HepG2 (cell line): Measurements from ENCODE around the gene CCBE1. TPM values are rescaled to one million over a fixed set of nuclear protein-coding genes. Genes with fewer than 3 reads are reported as not detected.

Experiments
- ATAC-seq: fragments of 200-7000 bp; cut with Tn5 transposase; 3 replicates; pipeline ENCODE4 v1.9.1; 2020; ENCODE audit warnings: mild to moderate bottlenecking, moderate library complexity
- BruUV-seq: library from RNA; stranded (reverse); fragments of 400-500 nt; replicated peaks from 2 replicates; lab custom pipeline; 2021; lab: Mats Ljungman, UMichigan
- CTCF ChIA-PET: fragments of 300-600 bp; formaldehyde crosslinking; extraction: SDS; loops from one replicate; lab custom pipeline; 2021; ENCODE audit warnings: low total read pairs, inconsistent platforms, low intra/inter-chr PET ratio; lab: Yijun Ruan, JAX
- POLR2A ChIA-PET: fragments of 350-600 bp; sonication (Branson Sonifier 250); formaldehyde crosslinking; loops from one replicate; lab custom pipeline; 2020; ENCODE audit warnings: antibody characterized with exemption, inconsistent platforms; lab: Yijun Ruan, JAX
- DNase-seq: peaks from one replicate; pipeline ENCODE4 v3.0.0-alpha.2; 2015; ENCODE audit warnings: low spot score
- FAIRE-seq: peaks from 3 replicates; lab custom pipeline; 2011; peaks lifted over from hg19 to GRCh38; lab: Jason Lieb, UNC
- H2AFZ ChIP-seq: one replicate; pipeline ENCODE4 v1.6.1; 2011; ENCODE audit warnings: low read length, inconsistent platforms
- H3K27ac ChIP-seq: fragments of 300-600 bp; 3 replicates; pipeline ENCODE4 v1.8.0; 2011; ENCODE audit warnings: mixed run types, mild to moderate bottlenecking, mixed read lengths, low read length, inconsistent platforms; ENCODE audit not compliant: insufficient read depth; ENCODE audit errors: extremely low read length
- H3K27me3 ChIP-seq, 2 experiments: fragments of 200-600 bp in 1 of 2; 2 replicates in 1 of 2; 3 replicates in 1 of 2; pipeline versions ENCODE4 v1.6.0 to v1.8.0; 2011; ENCODE audit warnings: low read length in 2 of 2, mild to moderate bottlenecking in 2 of 2, moderate library complexity in 2 of 2, inconsistent platforms in 1 of 2; ENCODE audit not compliant: insufficient read depth in 2 of 2, control insufficient read depth in 1 of 2
- H3K36me3 ChIP-seq, 2 experiments: fragments of 200-600 bp in 1 of 2; replicated peaks in 1 of 2; 2 replicates in 1 of 2; 3 replicates in 1 of 2; pipeline versions ENCODE4 v1.5.1 to v1.8.0; 2011; ENCODE audit warnings: low read length in 2 of 2, inconsistent platforms in 1 of 2; ENCODE audit not compliant: insufficient read depth in 2 of 2, control insufficient read depth in 1 of 2
- H3K4me1 ChIP-seq: 2 replicates; pipeline ENCODE4 v1.5.1; 2012; ENCODE audit warnings: low read length, inconsistent platforms; ENCODE audit not compliant: insufficient read depth
- H3K4me2 ChIP-seq: 2 replicates; pipeline ENCODE4 v1.6.0; 2011; ENCODE audit warnings: low read depth, low read length, inconsistent platforms
- H3K4me3 ChIP-seq, 3 experiments: fragments of 200-600 bp in 1 of 3; sonication (generic), shearing (Covaris generic) in 1 of 3; replicated peaks in 1 of 3; 2 replicates each; pipeline ENCODE4 v1.5.1; 2011 to 2016; ENCODE audit warnings: low read length in 3 of 3, inconsistent platforms in 2 of 3, low read depth in 2 of 3, mild to moderate bottlenecking in 2 of 3, control low read depth in 1 of 3, mixed read lengths in 1 of 3; ENCODE audit not compliant: insufficient read depth in 1 of 3
- H3K79me2 ChIP-seq: one replicate; pipeline ENCODE4 v1.6.1; 2011; ENCODE audit warnings: low read length, inconsistent platforms; ENCODE audit not compliant: insufficient read depth
- H3K9ac ChIP-seq: 2 replicates; pipeline ENCODE4 v1.6.0; 2011; ENCODE audit warnings: mild to moderate bottlenecking, low read depth, low read length, inconsistent platforms; ENCODE audit not compliant: insufficient read depth
- H3K9me3 ChIP-seq: 2 replicates; pipeline ENCODE4 v1.5.1; 2012; ENCODE audit warnings: mild to moderate bottlenecking, low read length
- H4K20me1 ChIP-seq: 2 replicates; pipeline ENCODE4 v1.6.0; 2011; ENCODE audit warnings: inconsistent platforms, mild to moderate bottlenecking, low read length, moderate library complexity; ENCODE audit not compliant: insufficient read depth
- ARHGAP35 ChIP-seq: sonication (generic); formaldehyde crosslinking; IDR thresholded peaks from 2 replicates; pipeline ENCODE4 v1.9.0; 2022; ENCODE audit warnings: mild to moderate bottlenecking, inconsistent platforms, moderate library complexity, missing genetic modification reagents, borderline replicate concordance
- KIAA2018 ChIP-seq: sonication (generic); formaldehyde crosslinking; IDR thresholded peaks from 2 replicates; pipeline ENCODE4 v1.5.0; 2020; ENCODE audit warnings: mild to moderate bottlenecking, missing genetic modification reagents, borderline replicate concordance
- MIER3 ChIP-seq: IDR thresholded peaks from 2 replicates; pipeline ENCODE4 v1.6.1; 2016; ENCODE audit warnings: missing compliant biosample characterization, borderline replicate concordance
- RFX3 ChIP-seq: IDR thresholded peaks from 2 replicates; pipeline ENCODE4 v1.6.1; 2016; ENCODE audit warnings: missing biosample characterization, missing genetic modification reagents
- ZFP36L2 ChIP-seq: sonication (generic); formaldehyde crosslinking; IDR thresholded peaks from 2 replicates; pipeline ENCODE4 v1.4.0; 2020; ENCODE audit warnings: missing genetic modification reagents
- ZNF713 ChIP-seq: sonication (generic); formaldehyde crosslinking; IDR thresholded peaks from 2 replicates; pipeline ENCODE4 v1.4.0; 2020; ENCODE audit warnings: mild to moderate bottlenecking, missing genetic modification reagents
- ZNF782 ChIP-seq: sonication (generic); formaldehyde crosslinking; IDR thresholded peaks from 2 replicates; pipeline ENCODE4 v1.4.0; 2020; ENCODE audit warnings: missing genetic modification reagents, mild to moderate bottlenecking, borderline replicate concordance
- WGBS: methylation state at CpG from one replicate; pipeline ENCODE4 v1.1.6; 2017; ENCODE audit warnings: low lambda C conversion rate; 5-methylcytosine and 5-hydroxymethylcytosine counted together
- in situ Hi-C: cut with HindIII; loops from 2 replicates; pipeline ENCODE4 v1.10.0; 2017; ENCODE audit warnings: low pct_unique_long_range_greater_than_20kb; ENCODE audit not compliant: extremely low pct_ligation_motif_present
- intact Hi-C: fragments of 100-400 bp; cut with micrococcal nuclease; formaldehyde crosslinking; loops from one replicate; pipeline ENCODE4 v1.10.0; 2022; ENCODE audit not compliant: unreplicated experiment
- polyA plus RNA-seq, 8 experiments: library from polyadenylated mRNA; depleted of rRNA in 3 of 8; stranded (reverse) in 7 of 8; unstranded in 1 of 8; fragments of >200 nt; fragmentation: Illumina TruSeq in 4 of 8; extraction: Trizol in 4 of 8; gene quantifications; 2 replicates each; pipeline versions ENCODE4 v1.2.1 to v1.2.3, GENCODE V29; 2011 to 2016; ENCODE audit warnings: low read depth in 4 of 8, missing spikeins in 1 of 8, mixed read lengths in 1 of 8; ENCODE audit not compliant: insufficient read depth in 1 of 8
- total RNA-seq, 5 experiments: library from RNA; depleted of rRNA; stranded (reverse); fragments of >200 nt; fragmentation: Illumina TruSeq; extraction: Trizol; gene quantifications; 2 replicates each; pipeline ENCODE4 v1.2.3, GENCODE V29; 2016; ENCODE audit warnings: low read depth in 1 of 5

CCBE1 gene
- total and polyA plus RNA-seq, 2 of the 13 experiments (the other 11 are each of a cell fraction or from before 2014, with no cell fraction given), result not detected

- ChIA-PET POLR2A (no interaction called here), CTCF (no interaction called here)
- H3K27ac ChIP-seq, result no peak overlapping the region
- 6% methylated on average over 2 of the region's 2 CpGs for WGBS
- no peak overlapping the region for H2AFZ ChIP-seq
- no peaks in the 10 kb centered on the region for H3K9me3 ChIP-seq
- no peaks in the 10 kb centered on the region for H3K36me3 ChIP-seq
- no peak for DNase-seq
- H3K4me3 ChIP-seq, result no peak overlapping the region
- no peak for FAIRE-seq
- no peaks in the 10 kb centered on the region for H3K79me2 ChIP-seq
- H3K9ac ChIP-seq, result no peak overlapping the region
- no peak overlapping the region for H3K4me2 ChIP-seq
- intact Hi-C loops, result no loop called here
- no TSS peak for BruUV-seq
- H4K20me1 ChIP-seq, result no peaks in the 10 kb centered on the region
- no peak for ATAC-seq
- in situ Hi-C loops, result no loop called here
- no peaks in the 10 kb centered on the region for H3K4me1 ChIP-seq
- TF ChIP-seq ZNF713 (CRISPR knock-in tag) (no peak), MIER3 (no peak), ZNF782 (CRISPR knock-in tag) (no peak), KIAA2018 (CRISPR knock-in tag) (no peak), RFX3 (CRISPR knock-in tag) (no peak), ARHGAP35 (CRISPR knock-in tag) (no peak), ZFP36L2 (CRISPR knock-in tag) (no peak)
- H3K27me3 ChIP-seq, result peaks cover 0 to 3% of the 10 kb centered on the region in 2 experiments; a peak in 1 of 5 replicates
These were observed 274.0 kb downstream of the CCBE1 start for GRCh38 chr18:59423259-59423658.
